Activated gamma-delta T cell treated with anti-CD3 and anti-CD28 coated beads, Interleukin-2, amount 50 U/mL, for 16 hours (primary cell): ENCODE results near the gene ANLN.
A peak's percentile ranks its signal among the peaks of the same experiment; 100 is the strongest.
"Not testable (repeated sequence)": the region's sequence is repeated elsewhere in the genome, so short reads cannot be mapped to it uniquely, and the experiment has no call there.

Experiments
- DNase-seq: peaks from one replicate; pipeline ENCODE4 v3.0.0-alpha.2; 2020; ENCODE audit warnings: low read depth

The ANLN gene

DNA sequence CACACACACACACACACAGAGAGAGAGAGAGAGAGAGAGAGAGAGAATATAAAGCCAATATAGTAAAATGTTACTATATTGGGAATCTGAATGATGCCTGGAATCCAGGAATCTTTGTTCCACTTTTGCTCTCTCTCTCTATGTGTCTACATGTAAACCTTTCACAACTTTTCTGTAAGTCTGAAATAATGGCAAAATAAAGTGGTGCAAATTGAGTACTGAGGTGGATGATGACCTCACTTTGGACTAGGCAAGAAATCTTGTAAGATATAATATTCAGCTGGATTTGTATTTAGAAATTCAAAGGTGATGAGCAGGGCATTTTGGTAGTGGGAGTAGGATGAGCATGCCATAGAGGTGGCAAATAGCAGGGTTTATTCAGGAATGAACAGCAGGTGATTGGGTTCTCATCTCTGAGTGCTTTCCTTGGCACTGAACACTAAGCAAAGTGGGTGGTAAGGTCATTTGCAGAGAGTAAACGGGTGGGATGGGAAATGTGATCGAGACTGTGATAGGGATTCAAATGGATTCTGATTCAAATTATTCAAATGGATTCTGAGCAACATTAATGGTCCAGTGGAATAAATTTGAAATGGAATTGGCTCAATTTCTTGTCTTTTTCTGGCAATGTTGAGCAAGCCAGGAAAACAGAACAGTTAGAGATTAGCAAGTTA, 9.7 kb upstream of the ANLN start:
- no peak for DNase-seq

GRCh38 chr7:36381056-36381455, 8.6 kb upstream of the ANLN start:
- DNase-seq = no peak

- not testable (repeated sequence) for DNase-seq
These were observed 6.4 kb upstream of the ANLN start for GRCh38 chr7:36383284-36383683.

DNA sequence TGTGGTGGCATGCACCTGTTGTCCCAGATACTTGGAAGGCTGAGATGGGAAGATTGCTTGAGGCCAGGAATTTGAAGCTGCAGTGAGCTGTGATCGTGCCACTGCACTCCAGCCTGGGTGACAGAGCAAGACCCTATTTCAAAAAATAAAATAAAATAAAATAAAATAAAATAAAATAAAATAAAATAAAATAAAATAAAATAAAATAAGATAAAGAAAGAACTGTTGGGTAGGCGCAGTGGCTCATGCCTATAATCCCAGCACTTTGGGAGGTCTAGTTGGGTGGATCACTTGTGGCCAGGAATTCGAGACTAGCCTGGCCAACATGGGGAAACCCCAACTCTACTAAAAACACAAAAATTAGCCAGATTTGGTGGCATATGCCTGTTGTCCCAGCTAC, 4.0 kb upstream of the ANLN start:
- not testable (repeated sequence) for DNase-seq

- no peak for DNase-seq
These were observed 2.0 kb upstream of the ANLN start for GRCh38 chr7:36387435-36388231.

DNA sequence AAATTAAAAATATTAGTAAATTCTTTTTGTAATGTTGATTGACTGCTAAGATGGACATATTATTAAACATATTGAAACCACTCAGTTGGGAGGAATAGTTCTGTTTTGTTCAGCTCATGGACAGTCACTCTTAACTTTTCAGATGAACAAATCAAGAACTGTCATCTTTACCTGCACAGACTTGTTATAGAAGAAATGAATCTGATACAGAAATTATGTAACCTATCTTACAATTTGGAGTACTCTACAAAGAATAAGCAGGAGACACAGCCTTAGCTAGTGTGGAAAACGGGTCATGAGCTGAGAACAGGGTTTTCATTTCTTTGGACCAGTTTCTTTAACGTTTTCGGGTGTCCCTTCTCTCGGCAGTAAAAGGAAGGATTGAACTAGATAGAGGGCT, 1.2 kb upstream of the ANLN start:
- no peak for DNase-seq

- DNase-seq = peak; percentile 10
These were observed 783 bp downstream of the ANLN start for GRCh38 chr7:36390199-36391090.

- DNase-seq = no peak
These were observed 2.0 kb downstream of the ANLN start for GRCh38 chr7:36391436-36392198.

GRCh38 chr7:36393826-36394225, 4.2 kb downstream of the ANLN start:
- DNase-seq = no peak

DNA sequence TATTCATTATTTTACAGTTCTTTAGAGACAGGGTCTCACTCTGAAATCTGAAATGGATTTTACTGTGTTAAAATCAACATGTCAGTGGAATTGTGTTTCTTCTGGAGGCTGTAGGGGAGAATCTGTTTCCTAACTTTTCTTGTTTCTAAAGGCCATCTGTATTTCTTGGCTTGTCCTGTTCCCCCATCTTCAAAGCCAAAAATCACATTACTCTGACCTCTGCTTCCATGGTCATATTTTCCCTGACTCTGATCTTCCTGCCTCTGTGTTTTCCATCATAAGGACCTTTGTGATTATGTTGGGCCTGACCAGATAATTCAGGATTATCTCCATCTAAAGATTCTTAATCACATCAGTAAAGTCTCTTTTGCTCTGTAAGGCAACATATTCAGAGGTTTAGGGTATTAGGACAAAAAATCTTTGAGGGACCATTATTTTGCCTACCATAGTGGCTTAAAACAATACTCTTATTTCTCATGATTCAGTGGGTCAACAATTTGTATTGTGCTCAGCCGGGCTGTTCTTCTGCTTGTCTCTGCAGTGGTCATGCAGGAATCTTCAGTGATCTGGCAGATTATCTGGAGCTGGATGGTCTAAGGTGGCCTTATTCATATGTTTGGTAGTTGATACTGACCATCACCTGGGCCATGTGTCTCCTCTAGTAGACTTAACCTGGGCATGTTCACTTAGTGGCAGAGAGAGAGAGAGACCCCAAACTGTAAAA, 5.7 kb downstream of the ANLN start:
- DNase-seq = no peak

DNA sequence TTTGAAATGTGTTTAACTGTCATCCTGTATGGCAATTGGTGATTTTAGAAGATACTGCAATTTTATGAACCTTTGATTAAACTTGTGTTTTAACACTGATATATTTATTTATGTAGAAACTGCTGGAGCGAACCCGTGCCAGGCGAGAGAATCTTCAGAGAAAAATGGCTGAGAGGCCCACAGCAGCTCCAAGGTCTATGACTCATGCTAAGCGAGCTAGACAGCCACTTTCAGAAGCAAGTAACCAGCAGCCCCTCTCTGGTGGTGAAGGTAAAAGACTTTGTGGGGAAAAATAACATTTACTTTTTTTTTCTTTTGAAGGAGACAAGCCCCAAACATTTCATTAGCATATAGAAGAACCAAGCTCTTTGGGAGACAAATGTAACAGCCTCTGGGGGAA, 6.5 kb downstream of the ANLN start:
- DNase-seq = peak; percentile 5

DNA sequence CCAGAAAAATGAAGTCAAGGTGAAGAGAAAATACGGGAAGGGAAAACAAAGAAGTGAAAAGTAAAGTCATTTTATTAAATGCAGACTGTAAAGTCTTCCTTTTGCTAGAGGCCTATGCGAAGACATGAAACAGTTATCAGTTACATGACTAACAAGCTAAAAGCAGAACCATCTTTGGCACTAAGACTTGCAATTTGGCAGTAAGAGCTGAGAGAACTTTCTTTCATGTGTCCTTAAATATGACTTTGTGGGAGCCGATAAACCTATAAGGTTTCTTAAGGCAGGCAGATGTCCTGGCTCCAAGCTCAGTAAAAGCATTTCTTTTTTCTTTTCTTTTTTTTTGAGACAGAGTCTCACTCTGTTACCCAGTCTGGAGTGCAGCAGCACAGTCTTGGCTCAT, 10.4 kb downstream of the ANLN start:
- DNase-seq = no peak

- DNase-seq = no peak
These were observed 10.9 kb downstream of the ANLN start for GRCh38 chr7:36400606-36401005.

DNA sequence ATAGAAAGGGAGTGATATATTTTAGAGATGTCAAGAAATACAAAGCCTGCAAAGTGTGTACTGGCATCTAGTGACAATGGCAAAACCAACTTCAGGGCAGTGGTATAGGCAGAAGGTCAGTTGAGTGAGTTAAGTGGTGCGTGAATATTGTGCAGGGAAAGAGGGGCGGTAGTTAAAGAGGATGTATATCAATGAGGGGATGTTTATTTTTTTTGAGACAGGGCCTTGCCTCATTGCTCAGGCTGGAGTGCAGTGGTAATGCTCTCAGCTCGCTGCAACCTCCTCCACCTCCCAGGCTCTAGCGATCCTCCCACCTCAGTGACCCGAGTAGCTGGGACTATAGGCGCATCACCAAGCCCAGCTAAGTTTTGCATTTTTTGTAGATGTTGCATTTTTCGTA, 13.8 kb downstream of the ANLN start:
- no peak for DNase-seq

GRCh38 chr7:36404639-36405408, 15.2 kb downstream of the ANLN start:
- no peak for DNase-seq

DNA sequence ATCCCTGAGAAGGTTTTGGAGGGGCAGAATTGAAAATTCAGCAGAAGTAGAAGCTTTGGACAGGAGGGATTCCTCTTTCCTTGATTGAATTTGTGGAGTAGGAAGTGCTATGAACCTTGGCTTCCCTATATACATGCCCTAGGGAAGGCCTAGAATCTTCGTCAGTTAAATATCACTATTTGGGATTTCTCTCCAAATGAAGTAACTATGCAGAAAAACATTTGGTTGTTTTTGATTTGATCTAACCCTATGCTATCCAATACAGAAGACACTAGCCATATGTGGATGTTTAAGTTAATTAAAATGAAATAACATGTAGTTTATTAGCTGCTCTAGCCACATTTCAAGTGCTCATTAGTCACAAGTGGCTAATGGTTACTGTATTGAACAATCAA, 15.7 kb downstream of the ANLN start:
- DNase-seq = no peak

DNA sequence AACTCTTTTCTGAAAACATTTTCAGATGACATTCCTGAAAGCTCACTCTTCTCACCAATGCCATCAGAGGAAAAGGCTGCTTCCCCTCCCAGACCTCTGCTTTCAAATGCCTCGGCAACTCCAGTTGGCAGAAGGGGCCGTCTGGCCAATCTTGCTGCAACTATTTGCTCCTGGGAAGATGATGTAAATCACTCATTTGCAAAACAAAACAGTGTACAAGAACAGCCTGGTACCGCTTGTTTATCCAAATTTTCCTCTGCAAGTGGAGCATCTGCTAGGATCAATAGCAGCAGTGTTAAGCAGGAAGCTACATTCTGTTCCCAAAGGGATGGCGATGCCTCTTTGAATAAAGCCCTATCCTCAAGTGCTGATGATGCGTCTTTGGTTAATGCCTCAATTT, 16.5 kb downstream of the ANLN start:
- no peak for DNase-seq

GRCh38 chr7:36407636-36408550, 18.2 kb downstream of the ANLN start:
- no peak for DNase-seq

DNA sequence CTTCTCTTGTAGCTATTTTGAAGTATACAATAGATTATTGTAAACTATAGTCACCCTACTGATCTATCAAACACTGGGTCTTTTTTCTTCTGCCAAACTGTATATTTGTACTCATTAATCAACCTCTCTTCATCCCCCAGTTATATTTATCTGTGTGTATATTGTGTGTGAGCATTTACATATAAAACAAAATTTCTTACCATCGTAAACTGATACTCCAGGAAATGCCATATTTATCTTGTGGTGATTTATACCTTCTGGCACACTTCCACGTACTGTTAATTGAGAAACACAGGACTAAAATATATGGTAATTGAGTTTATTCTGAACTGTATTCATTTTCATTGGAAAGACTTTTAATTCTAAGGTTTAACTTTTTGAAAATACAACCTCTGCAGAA, 18.9 kb downstream of the ANLN start:
- DNase-seq = no peak
